T-helper 1 cell treated with Interleukin-12 subunit alpha and Interleukin-12 subunit beta and Interleukin-4 antibody, amounts not matched to agents 30 μg/mL and 1 μg/mL, for 36 hours (primary cell): ENCODE measurements around the gene SNRNP48.

Experiments used
- H3K27ac Mint-ChIP-seq: one replicate; pipeline ENCODE4 v1.8.0; 2021; ENCODE audit warnings: mild to moderate bottlenecking, mixed read lengths
- H3K27me3 Mint-ChIP-seq: one replicate; pipeline ENCODE4 v1.8.0; 2021; ENCODE audit warnings: low read depth, mixed read lengths
- H3K36me3 Mint-ChIP-seq: one replicate; pipeline ENCODE4 v1.8.0; 2021; ENCODE audit warnings: low read depth, mixed read lengths
- H3K4me1 Mint-ChIP-seq: one replicate; pipeline ENCODE4 v1.8.0; 2021; ENCODE audit warnings: low read depth, mixed read lengths
- H3K4me3 Mint-ChIP-seq: one replicate; pipeline ENCODE4 v1.8.0; 2021; ENCODE audit warnings: mild to moderate bottlenecking, moderate library complexity, mixed read lengths
- H3K9me3 Mint-ChIP-seq: one replicate; pipeline ENCODE4 v1.8.0; 2021; ENCODE audit warnings: mixed read lengths

The SNRNP48 gene

DNA sequence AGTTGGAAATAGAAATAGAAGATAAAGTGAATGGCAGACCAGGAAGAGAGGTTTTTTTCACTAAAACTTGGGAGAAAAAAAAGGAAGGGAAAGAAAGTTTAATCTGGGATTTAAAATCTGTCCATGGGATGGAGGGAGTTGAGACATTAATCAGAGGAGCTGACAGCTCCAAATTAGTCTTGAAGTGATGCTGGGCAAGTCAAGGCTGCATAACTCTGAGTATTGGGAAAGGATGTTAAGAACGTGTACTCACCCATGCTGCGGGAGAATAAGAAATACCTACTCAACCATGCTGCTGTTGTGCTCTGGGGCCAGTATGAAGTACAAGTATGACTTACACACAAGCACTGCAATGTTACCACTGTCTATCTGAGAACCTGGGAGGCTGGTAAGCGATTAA, 47.5 kb downstream of the SNRNP48 start:
- H3K9me3 Mint-ChIP-seq: no peaks in the 10 kb centered on the region
- no peaks in the 10 kb centered on the region for H3K4me1 Mint-ChIP-seq
- H3K36me3 Mint-ChIP-seq: no peaks in the 10 kb centered on the region
- no peak overlapping the region for H3K4me3 Mint-ChIP-seq
- no peak overlapping the region for H3K27ac Mint-ChIP-seq
- H3K27me3 Mint-ChIP-seq: no peaks in the 10 kb centered on the region

GRCh38 chr6:7639427-7639826, 49.4 kb downstream of the SNRNP48 start:
- H3K36me3 Mint-ChIP-seq: no peaks in the 10 kb centered on the region
- H3K27me3 Mint-ChIP-seq: peaks cover under 1% of the 10 kb centered on the region
- no peaks in the 10 kb centered on the region for H3K9me3 Mint-ChIP-seq
- H3K27ac Mint-ChIP-seq: no peak overlapping the region
- H3K4me1 Mint-ChIP-seq: no peaks in the 10 kb centered on the region
- H3K4me3 Mint-ChIP-seq: no peak overlapping the region

GRCh38 chr6:7640016-7640415, 50.0 kb downstream of the SNRNP48 start:
- H3K4me3 Mint-ChIP-seq: no peak overlapping the region
- peaks cover 4% of the 10 kb centered on the region for H3K27me3 Mint-ChIP-seq
- H3K4me1 Mint-ChIP-seq: no peaks in the 10 kb centered on the region
- H3K27ac Mint-ChIP-seq: no peak overlapping the region
- no peaks in the 10 kb centered on the region for H3K9me3 Mint-ChIP-seq
- H3K36me3 Mint-ChIP-seq: no peaks in the 10 kb centered on the region

- no peaks in the 10 kb centered on the region for H3K4me1 Mint-ChIP-seq
- peaks cover 4% of the 10 kb centered on the region for H3K27me3 Mint-ChIP-seq
- no peaks in the 10 kb centered on the region for H3K9me3 Mint-ChIP-seq
- no peak overlapping the region for H3K4me3 Mint-ChIP-seq
- H3K27ac Mint-ChIP-seq: no peak overlapping the region
- no peaks in the 10 kb centered on the region for H3K36me3 Mint-ChIP-seq
Observed at GRCh38 chr6:7640607-7641577, 50.9 kb downstream of the SNRNP48 start.

DNA sequence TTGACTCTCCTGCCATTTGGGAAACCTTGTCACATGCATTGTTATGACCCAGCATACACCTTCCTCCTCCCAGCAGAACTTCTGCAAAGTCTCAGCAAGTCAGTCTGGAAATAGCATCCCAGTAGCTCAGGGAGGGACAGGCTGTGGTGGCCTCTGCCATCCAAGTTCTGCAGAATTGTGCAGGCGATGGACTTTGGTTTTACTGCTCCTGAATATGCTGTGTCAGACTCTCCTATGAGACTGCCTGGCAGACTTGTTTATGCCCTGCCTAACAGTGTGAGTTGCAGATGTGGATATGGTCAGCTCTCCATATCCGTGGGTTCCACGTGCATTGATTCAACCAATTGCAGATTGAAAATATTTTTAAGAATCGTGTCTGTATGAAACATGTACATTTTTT, 52.8 kb downstream of the SNRNP48 start:
- no peaks in the 10 kb centered on the region for H3K9me3 Mint-ChIP-seq
- H3K36me3 Mint-ChIP-seq: no peaks in the 10 kb centered on the region
- peaks cover 7% of the 10 kb centered on the region for H3K4me1 Mint-ChIP-seq
- no peak overlapping the region for H3K4me3 Mint-ChIP-seq
- H3K27ac Mint-ChIP-seq: no peak overlapping the region
- peaks cover 4% of the 10 kb centered on the region for H3K27me3 Mint-ChIP-seq

GRCh38 chr6:7644417-7644816, 54.4 kb downstream of the SNRNP48 start:
- Mint-ChIP-seq H3K4me1 (peaks cover 8% of the 10 kb centered on the region), H3K4me3 (no peak overlapping the region), H3K9me3 (no peaks in the 10 kb centered on the region), H3K36me3 (no peaks in the 10 kb centered on the region), H3K27me3 (peaks cover 4% of the 10 kb centered on the region), H3K27ac (no peak overlapping the region)

DNA sequence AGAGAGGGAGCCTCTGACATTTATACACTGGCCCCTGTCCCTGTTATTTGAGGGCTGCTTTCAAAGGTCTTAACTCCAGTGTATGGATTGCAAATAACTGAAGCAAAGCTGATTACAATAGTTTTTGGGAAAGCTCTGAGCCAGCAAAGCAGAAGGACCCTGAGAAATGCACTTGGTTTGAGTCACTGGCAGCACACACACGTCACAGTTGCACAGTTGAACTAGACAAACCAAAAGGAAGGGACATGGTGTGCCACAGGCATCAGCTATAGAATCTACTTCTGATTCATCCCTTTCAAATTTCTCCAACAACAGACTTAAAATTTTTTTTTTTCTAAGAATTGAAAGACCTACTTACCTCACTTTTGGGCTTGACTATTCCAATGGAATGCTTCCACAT, 56.4 kb downstream of the SNRNP48 start:
- no peaks in the 10 kb centered on the region for H3K9me3 Mint-ChIP-seq
- peaks cover 8% of the 10 kb centered on the region for H3K4me1 Mint-ChIP-seq
- H3K27ac Mint-ChIP-seq: no peak overlapping the region
- H3K36me3 Mint-ChIP-seq: no peaks in the 10 kb centered on the region
- H3K4me3 Mint-ChIP-seq: no peak overlapping the region
- H3K27me3 Mint-ChIP-seq: peaks cover 4% of the 10 kb centered on the region

DNA sequence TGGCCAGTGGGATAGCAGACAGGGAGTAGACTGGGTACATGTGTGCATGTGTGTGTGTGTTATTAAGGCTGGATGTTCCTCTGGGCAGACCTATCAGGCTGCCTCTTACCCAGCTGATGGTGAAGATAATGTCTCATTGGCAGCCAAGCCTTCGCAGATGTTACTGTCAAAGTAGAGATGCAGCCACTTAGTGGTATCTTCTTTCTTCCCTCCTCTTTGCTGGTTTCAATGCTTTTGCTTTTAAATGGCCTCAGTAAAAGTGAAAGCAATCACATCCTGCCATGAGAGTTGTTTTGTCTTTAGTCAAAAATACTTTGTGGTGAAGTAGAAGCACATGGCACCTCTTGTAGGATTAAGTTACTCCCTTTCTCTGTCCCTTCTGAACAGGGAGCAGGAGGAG, 57.5 kb downstream of the SNRNP48 start:
- Mint-ChIP-seq H3K27ac (no peak overlapping the region), H3K27me3 (peaks cover 4% of the 10 kb centered on the region), H3K9me3 (no peaks in the 10 kb centered on the region), H3K4me3 (no peak overlapping the region), H3K4me1 (peaks cover 8% of the 10 kb centered on the region), H3K36me3 (no peaks in the 10 kb centered on the region)

DNA sequence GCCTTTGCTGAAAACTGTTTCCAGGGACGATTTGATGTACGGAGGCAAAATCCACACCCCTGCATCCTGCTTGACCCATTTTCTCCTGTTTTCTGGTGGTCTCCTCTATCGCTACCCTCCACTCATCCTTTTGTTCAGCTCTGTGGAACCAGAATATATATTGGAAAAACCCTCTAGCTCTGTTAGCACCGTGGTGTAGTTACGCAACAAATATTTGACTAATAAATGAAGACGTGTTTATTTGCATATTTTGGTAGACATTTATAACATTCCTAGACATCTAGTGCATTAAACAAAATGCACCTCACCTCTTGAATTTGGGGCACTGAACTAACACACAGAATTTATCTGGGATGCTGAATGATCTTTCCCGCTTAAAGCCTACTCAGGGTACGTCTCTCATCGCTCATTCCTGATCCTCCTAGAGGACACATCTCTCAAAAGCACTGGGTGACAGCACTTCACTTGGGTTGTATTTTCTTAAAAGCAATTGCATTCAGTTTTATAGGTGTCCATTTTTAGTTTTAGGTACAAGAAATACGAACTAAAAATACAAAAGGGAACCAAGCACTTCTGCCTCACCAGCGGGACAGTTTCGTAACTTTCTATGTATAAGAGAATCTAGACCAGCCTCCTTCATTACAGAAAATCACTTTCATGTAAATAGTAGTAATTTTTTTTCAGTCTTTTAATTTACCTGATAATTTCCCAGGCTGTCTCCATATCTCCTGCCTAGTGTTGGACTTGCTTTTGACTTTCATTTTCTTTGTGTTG, 59.2 kb downstream of the SNRNP48 start:
- Mint-ChIP-seq H3K36me3 (no peaks in the 10 kb centered on the region), H3K27me3 (peaks cover 8% of the 10 kb centered on the region), H3K4me1 (peaks cover 8% of the 10 kb centered on the region), H3K9me3 (no peaks in the 10 kb centered on the region), H3K27ac (no peak overlapping the region), H3K4me3 (no peak overlapping the region)

DNA sequence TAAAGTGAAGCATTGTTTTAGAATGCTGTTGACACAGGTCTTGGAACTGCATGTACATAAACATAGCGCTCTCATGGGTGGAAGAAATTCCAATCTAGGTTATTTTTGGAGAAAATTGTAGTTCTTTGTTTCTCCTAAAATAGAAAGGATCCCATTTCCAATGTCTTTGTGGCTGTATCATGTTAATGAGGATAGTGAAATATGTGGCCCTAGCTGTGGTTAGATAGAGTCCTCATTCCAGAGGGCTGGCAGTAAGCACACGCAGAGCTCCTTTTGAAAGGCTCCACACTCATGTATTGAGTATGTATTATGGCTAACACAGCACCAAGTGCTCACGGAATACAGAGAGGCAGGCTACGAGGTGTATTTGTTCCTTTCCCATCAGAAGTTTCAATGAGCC, 60.9 kb downstream of the SNRNP48 start:
- Mint-ChIP-seq H3K4me3 (no peak overlapping the region), H3K27ac (no peak overlapping the region), H3K4me1 (peaks cover 8% of the 10 kb centered on the region), H3K27me3 (peaks cover 5% of the 10 kb centered on the region), H3K36me3 (no peaks in the 10 kb centered on the region), H3K9me3 (no peaks in the 10 kb centered on the region)

DNA sequence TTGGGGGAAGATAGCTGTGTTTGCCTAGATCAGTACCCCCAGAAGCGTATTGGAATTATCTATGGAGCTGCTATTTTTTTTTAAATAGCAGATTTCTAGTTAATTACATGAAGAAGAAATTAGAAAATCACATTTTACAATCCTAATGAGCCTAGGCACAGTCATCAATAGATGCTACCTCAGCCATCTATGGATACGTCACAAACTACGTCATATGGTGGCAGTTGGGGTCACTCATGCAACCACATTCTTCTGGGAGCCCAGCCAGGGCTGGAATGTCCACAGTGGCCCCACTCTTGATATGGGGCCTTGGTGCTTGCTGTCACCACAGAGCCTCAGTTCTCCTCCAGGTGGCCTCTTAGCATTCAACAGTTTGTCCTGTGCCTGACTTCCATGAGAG, 63.0 kb downstream of the SNRNP48 start:
- Mint-ChIP-seq H3K36me3 (no peaks in the 10 kb centered on the region), H3K4me3 (no peak overlapping the region), H3K4me1 (no peaks in the 10 kb centered on the region), H3K27me3 (peaks cover 5% of the 10 kb centered on the region), H3K27ac (no peak overlapping the region), H3K9me3 (no peaks in the 10 kb centered on the region)

- Mint-ChIP-seq H3K27ac (no peak overlapping the region), H3K4me3 (no peak overlapping the region), H3K27me3 (peaks cover 8% of the 10 kb centered on the region), H3K4me1 (no peaks in the 10 kb centered on the region), H3K9me3 (no peaks in the 10 kb centered on the region), H3K36me3 (no peaks in the 10 kb centered on the region)
Observed at GRCh38 chr6:7656355-7656754, 66.4 kb downstream of the SNRNP48 start.

GRCh38 chr6:7658543-7658942, 68.5 kb downstream of the SNRNP48 start:
- no peak overlapping the region for H3K4me3 Mint-ChIP-seq
- H3K4me1 Mint-ChIP-seq: no peaks in the 10 kb centered on the region
- no peaks in the 10 kb centered on the region for H3K36me3 Mint-ChIP-seq
- H3K27me3 Mint-ChIP-seq: peaks cover 8% of the 10 kb centered on the region
- no peaks in the 10 kb centered on the region for H3K9me3 Mint-ChIP-seq
- no peak overlapping the region for H3K27ac Mint-ChIP-seq

DNA sequence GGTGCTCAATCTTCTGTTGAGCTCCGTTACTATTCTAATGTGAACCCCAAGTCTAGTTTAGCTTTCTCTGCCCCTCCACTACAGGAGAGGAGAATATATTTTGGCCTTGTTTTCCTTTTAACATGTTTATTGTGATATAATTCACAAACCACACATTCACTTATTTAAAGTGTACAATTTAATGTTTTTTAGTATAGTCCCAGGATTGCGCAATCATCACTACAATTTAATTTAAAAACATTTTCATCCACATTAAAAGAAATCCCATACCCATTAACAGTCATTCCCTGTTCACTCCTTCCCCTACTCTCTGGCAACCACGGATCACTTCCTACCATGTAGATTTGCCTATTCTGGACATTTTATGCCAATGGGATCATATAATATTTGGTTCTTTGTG, 71.4 kb downstream of the SNRNP48 start:
- peaks cover 3% of the 10 kb centered on the region for H3K27me3 Mint-ChIP-seq

More for the DNA sequence above, 71.4 kb downstream of the SNRNP48 start:
- Mint-ChIP-seq H3K4me3 (no peak overlapping the region), H3K36me3 (no peaks in the 10 kb centered on the region), H3K27ac (no peak overlapping the region), H3K9me3 (no peaks in the 10 kb centered on the region), H3K4me1 (no peaks in the 10 kb centered on the region)
